GM19463 (cell line): Measurements from ENCODE around the gene SPIRE1.

ENCODE experiments used
- ATAC-seq: cut with Tn5 transposase; IDR thresholded peaks from one replicate; pipeline ENCODE4 v1.9.1; 2021; ENCODE audit warnings: mild to moderate bottlenecking, moderate library complexity; ENCODE audit not compliant: unreplicated experiment

The SPIRE1 gene

DNA sequence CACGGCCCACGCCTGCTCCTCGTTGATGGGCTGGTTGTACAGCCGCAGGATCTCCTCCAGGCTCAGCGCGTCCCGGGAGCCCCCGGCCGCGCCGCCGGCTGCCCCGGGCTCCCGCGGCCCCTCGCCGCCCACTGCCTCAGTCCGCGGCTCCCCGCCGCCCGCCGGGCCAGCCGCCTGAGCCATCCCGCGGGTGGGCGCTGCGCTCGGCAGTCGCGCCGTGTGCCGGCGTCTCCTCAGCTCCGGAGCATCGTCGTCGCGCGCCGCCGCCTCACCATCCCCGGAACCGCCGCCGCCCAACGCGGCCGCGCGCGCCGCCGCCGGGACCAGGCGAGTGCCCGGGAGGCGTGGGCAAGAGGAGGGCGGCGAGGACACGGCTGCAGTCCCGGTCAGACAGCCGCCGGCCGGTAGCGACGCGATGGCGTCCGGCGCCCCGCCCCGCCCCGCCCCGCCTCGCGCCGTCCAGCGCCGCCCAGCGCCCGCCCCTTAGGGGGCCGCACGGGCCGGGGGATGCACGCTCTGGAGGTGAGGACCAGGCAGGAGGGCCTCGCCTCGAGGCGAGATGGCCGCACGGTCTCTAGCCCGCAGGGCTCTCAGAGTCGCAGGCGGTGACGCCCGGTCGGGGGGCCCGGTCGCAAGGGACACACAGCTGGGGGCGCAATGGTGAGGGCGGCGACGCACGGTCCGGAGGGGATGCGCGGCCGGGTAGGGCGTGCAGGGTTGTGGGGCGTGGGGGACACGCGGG is at the start of gene SPIRE1:
Gene SPIRE1 (minus strand): TSS at position 424 of the 742 bp plus-strand sequence. CDS start 241 bp downstream, at position 183.
- ATAC-seq, result peak; percentile 74

DNA sequence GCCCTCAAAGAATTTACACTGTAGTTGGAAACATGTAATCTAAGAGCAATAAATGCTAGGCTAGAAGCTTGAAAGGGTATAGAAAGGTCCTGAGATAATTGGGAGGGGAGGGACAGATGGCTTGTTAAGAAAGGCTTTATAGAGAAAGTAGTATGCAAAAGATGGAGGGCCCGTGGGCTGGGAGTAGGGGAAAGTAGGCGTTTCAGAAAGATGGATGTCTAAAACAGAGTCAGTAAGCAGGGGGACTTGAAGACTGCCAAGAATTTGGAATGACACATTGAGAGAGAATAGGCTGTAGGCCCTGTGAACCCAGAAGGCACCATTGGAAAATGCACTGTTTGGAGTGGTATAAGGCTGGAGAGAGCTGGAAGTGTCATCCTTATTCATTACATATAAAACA is 45.8 kb upstream of the SPIRE1 start:
- ATAC-seq, result no peak

DNA sequence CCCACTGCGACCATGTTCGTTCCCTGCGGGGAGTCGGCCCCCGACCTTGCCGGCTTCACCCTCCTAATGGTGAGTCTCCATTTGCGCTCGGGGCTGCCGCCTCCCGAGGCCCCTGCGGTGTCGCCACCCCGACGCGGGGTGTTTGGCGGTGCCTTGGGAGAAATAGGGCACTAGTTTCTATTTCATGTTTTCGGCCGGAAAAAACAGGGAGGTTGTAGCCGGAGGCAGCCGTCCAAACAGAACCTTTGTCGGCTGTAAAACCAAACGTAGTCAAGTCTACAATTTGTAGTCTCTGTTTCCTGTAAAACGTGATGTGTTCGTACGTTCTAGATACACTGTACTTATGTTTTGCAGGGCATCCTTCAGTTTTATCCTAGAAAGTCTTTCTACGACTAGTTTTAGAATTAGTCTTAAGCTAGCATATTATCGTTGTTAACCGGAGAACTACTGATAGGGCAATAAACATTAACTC is 45.2 kb upstream of the SPIRE1 start:
- peak; percentile 38 for ATAC-seq

DNA sequence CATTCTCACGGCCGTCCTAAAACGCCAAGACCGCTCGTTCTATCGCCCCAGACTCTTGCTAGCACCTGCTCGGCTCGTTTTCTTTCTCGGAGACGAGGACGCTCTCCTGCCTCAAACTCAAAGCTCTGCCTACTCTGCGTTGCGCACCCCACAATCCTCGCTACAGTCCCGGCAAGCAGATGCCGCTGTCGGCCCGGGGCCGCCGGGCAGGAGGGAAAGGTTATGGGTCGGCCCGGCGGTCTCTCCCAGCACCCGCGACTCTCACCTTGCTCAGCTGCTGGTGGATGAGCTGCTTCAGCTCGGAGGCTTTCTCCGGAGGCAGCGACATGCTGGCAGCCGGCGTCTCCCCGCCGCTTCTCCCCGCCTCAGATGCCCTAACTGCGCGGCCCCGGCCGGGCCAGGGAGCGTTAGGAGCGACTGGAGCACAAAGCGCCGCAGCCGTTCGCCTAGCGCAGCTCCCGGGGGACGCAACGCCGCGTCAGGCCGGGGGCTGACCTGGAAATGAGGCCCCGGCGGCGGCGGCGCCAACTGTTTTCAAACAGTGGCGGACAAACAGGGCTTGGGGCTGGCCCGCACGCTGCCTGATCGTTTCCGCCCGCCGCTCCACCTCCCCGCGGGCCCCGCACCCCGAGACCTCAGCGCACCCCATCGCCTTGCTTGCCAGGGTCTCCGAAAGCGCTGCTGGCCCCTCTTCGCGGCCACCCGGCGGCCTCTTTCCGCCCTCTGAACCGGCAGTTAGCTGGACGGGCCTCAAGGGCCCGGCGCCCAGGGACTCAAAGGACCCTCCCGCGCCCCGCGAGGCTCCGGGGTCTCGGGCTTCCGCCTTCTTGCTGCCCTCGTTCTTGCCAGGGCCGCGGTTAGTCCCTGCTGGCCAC is 44.6 kb upstream of the SPIRE1 start, which contains the start of the genes CEP76 and PSMG2:
Gene CEP76 (minus strand): TSS at position 503 of the 875 bp plus-strand sequence. CDS start 175 bp downstream, at position 328.
Gene PSMG2 (plus strand): TSS at position 822 of the 875 bp plus-strand sequence. CDS start 66 bp downstream, outside the sequence.
- ATAC-seq, result peak; percentile 83

DNA sequence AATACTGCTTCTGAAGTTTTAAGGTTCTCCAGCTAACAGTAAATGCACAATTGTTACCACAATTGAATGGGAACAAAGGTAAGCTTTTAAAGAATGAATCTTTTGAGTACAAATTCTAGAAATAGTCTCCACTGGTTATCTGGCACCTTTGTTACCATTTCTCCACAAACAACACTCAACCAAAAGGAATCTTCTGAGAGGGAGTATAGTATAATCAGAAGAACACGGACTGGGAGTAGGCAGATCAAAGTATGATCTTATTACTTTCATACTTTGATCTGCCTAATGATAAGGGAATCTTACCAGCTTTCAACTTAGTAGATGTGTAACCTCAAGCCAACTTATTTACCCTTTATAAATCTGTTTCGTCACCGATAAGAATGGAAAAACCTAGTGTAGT is 43.3 kb upstream of the SPIRE1 start:
- no peak for ATAC-seq

DNA sequence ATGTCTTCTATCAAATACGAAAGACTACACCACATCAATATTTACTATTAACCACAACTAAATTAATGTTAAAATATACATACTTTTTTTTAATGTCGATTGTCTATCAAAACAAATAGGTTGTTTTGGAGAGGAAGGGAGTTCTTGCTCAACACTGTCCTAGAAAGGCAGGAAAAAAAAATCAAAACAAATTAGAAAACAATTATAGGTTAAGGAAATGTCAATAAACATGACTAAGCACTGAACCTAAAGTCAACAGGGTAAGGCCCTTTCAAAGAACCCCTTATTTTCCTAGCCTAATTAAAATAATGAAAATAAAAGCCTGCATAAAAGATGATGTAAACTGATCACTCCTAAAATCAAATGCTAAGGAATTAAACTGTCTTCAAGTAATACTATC is 41.8 kb upstream of the SPIRE1 start:
- ATAC-seq, result no peak

DNA sequence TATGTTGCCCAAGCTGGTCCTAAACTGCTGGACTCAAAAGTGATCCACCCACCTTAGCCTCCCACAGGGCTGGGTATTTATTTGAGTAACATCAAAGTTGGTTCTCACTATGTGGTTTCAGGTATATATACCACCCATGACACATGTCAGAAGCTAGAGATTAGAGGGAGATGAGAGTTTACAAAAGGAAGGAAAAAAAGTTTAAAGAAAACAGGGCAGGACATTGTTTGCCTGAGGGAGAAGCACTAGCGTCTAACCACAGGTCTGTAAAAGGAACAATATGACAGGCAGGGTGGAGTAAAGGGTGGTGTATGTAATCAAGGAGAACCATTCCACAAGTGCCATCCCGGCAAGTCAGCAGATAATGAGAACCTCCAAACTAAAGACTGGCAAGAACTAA is 36.1 kb upstream of the SPIRE1 start:
- no peak for ATAC-seq

DNA sequence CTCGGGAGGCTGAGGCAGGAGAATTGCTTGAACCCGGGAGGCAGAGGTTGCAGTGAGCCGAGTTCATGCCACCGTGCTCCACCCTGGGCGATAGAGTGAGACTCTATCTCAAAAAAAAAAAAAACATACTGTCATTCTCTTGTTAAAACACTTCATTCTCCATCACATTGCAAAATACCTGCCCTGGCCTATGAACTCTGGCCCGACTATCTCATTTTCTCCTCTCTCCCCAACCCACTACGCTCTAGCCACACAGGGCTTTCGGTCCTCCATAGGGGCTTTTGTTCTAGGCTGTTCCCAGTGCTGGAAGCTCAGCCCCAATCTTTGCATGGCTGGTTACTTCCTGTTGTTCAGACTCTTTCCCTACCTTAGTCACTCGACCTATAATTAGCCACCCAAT is 34.3 kb upstream of the SPIRE1 start:
- ATAC-seq, result no peak

DNA sequence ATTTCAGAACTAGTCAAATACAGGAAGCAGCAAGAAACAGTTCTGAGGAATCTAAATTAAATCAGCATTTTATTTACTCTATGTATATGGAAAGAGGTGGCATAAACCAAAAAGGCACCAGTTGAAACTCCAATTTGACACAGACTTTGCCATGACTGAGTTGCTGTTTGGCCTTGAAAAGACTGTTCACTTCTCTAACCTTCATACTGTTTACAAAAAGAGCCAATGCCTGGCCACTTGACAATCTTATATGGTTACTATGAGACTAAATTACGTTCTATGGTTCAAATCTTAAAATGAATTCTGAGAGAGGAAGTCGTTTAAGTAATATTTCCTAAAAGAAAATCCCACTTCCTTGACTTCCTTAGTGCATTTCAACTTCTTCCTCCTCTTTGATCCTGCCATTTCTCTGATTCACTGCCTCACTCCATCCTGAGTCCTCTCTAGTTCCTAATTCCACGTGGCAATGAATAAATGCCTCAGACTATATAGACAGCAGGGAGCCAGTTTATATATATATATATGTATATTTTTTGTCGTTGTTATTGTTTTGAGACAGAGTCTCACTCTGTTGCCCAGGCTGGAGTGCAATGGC is 31.4 kb upstream of the SPIRE1 start:
- no peak for ATAC-seq

DNA sequence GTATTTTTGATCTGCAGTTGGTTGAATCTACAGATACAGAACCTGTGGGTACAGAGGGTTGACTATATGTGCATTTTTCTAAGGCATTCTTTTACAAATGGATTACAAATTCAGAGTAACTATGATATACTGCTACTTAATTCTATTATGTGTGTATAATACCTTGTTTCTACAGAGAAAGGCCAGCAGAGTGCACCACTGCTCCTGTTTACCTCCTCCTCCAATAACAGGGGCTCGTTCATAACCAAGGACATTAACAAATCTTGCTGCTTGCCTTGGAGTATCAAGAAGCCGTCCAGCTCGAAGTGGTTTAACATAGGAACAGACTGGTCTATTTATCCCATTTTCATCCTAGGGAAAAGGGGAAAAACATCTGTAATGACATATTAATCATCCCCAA is 28.2 kb upstream of the SPIRE1 start:
- ATAC-seq, result no peak

DNA sequence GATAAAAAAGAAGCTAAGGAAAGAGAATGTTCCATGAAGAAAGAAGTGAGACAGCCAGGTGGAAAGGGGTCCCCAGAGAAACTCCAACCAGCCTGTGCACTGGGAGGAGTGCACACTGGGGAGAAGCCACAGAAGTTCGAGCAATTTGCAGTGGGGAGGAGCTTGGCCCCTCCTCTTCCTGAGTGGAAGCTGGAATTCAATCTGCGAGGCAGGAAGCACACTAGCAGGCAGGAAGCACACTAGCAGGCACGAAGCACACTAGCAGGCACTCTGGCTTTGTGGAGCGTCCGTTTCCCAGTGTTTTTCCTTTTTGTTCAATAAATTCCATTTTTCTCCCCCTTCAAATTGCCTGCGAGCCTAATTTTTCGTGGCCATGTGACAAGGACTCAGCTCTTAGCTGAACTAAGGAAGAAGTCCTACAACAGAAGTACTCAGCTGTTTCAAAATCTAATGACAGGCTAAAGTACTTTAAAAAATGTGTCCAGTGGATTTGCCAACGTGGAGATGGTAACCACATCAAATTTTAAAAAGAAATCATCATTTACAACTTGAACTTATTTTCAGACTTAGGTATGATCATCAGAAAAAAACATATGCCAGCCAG is 21.4 kb upstream of the SPIRE1 start:
- ATAC-seq, result no peak

DNA sequence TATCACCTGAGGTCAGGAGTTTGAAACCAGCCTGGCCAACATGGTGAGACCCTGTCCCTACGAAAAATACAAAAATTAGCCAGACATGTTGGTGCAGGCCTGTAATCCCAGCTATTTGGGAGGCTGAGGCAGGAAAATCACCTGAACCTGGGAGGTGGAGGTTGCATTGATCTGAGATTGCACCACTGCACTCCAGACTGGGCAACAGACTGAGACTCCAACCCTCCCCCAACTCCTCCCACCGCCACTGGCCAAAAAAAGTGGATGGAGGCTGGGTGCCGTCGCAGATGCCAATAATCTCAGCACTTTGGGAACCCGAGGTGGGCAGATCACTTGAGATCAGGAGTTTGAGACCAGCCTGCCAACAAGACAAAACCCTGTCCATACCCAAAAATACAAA is 10.1 kb upstream of the SPIRE1 start:
- ATAC-seq, result no peak

DNA sequence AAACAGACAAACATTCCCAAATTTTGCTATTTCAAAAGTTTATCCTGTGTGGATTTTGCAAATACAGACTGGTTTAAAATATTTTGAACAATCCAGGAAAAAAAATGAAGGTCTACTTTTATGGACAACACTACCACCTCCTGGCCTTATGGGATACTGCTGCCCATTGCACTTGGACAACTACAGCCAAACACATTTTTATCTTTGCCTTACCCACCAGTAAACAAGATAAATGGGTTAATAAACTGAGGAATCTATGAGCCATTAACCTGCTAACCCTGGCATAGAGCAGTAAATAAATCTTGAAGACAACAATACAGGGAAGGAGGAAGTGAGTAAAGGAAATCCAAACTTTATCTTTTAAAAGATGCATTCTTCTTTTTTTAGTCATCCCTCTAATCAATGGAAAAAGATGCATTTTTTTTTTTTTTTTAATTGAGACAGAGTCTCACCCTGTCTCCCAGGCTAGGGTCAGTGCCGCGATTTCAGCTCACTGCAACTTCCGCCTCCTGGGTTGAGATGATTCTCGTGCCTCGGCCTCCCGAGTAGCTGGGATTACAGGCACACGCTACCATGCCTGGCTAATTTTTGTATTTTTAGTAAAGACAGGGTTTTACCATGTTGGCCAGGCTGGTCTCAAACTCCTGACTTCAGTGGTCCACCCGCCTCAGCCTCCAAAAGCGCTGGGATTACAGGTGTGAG is 2.1 kb upstream of the SPIRE1 start:
- ATAC-seq, result no peak

DNA sequence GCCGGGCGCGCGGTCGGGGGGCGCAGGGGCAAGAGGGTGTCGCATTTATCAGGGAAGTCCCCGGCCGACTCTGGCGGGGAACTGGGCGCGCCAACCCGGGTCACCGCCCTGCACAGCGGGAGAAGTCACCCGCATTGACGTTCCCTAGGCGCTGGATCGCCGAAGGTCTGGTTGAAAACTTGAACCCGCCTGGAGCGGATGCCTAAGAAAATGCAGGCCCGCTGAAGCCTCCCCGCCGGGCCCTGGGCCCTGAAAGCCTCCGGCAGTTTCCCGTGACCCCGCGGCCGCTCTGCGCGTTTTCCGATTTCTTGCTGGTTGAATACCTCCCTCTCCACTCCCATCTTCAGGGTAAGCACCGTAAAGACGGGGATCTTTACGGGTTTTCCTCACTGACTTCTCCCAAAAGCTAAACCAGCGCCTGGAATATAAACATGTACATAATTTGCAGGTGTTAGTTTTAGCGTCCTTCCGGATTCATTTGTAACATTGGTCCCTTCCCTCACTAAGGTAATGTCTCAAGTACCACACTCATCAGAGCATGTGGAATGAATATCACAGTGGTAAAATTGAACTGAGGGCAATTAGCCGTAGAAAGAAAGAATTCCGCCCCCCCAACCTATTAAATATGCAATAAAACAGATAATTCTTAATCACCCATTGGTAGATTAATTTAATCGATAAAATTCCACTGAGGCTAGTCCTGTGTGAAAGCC is 675 bp upstream of the SPIRE1 start:
- peak; percentile 19 for ATAC-seq

DNA sequence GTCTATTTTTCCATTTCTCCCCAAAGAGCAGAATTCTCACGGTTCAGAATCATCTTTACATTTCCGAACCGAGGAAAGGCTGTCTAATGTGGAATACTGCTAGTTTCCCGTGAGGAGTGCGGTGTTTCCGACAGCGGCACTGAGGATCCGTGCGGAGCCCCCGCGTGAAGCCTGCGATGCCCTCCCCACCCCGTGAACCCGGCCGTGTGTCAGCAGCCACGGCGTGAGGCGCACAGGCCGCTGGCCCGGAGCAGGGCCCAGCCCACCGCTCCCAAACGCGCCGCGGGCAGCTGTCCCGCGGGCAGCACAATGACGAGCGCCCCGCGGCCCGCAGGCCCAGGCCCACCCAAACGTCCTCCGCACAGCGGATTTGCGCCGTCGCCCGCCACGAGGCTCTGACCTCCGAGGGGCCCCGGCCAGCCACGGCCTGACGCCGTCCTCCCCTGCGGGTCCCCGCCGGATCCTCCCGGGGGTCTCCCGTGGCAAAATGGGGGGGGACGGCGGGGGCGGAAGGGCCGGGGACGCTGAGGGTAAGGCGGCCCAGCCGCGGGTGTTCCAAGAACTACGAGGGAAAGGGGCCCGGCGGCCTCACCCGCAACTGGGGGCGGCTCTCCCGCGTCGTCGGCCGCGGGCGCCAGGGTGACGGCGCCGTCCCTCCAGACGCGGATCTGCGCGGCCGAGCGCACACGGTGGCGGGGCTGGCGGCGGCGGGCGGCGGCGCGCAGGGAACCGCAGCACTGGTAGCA is 796 bp downstream of the SPIRE1 start:
- peak; percentile 43 for ATAC-seq

DNA sequence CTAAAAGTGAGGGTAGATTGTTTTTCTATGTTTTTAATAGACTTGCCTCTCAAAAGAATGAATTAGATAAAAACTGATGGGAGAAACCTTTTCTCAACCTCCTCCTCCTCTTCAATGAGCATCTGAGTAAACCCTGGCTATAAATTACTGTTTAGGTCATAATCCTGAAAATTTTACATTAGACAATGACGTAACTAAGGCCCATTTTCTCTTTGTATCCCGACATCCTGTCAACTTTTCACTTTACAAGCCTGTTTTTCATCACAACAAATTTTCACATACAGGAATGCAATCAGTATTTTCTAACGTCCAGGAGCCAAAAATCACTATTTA is 1.3 kb downstream of the SPIRE1 start:
- ATAC-seq, result no peak

DNA sequence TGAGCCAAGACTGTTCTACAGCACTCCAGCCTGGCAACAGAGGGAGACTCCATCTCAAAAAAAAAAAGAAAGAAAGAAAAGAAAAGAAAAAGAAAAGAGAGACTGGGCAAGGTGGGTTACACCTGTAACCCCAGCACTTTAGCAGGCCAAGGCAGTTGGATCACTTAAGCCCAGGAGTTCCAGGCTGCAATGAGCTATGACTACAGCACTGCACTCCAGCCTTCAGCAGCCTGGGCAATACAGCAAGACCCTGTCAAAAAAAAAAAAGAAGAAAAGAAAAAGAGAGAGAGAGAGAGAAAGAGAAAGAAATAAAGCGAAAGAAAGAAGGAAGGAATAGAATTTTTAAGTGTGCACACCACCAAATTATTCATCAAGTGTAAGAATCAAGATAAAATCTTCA is 2.9 kb downstream of the SPIRE1 start:
- no peak for ATAC-seq

DNA sequence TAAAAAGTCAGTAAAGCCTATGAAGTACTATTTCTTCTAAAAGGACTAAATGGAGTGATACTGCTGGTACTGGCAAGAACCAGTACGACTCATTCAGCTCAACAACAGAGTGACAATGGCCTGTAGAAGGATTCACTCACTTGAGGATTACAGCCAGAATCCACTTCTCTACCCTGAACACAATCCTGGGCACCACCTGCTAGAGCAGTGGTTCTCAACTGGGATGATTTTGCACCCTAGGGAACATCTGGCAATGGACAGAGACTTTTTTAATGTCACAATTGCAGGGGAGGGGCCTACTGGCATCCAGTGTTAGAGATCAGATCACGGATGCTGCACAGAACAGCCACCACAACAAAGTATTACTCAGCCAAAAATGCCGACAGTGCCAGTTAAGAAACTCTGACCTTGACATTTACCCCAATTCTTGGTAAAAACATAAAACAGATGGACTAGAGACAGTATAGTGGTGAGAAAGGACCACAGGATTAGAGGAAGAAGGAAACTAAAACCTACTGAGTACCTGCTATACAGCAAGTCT is 5.0 kb downstream of the SPIRE1 start:
- no peak for ATAC-seq

DNA sequence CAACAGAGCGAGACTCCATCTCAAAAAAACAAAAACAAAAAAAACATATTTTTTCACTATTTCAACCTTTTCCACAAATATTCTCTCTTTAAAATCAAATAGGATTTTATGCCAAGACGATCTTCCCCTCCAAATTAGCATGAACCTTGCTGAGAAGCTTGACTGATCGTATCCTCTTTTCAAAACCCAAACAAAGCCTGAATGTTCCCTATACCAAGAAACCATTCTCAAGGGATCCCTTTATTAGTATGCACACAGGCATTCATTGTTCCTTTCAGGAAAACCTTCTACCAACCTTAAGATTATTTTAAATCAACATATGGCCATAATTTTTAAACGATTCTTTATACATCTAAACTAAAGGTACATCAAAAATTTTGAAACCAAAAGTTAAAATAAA is 6.3 kb downstream of the SPIRE1 start:
- no peak for ATAC-seq
